ENCODE data around the gene CSTF3.

DNA sequence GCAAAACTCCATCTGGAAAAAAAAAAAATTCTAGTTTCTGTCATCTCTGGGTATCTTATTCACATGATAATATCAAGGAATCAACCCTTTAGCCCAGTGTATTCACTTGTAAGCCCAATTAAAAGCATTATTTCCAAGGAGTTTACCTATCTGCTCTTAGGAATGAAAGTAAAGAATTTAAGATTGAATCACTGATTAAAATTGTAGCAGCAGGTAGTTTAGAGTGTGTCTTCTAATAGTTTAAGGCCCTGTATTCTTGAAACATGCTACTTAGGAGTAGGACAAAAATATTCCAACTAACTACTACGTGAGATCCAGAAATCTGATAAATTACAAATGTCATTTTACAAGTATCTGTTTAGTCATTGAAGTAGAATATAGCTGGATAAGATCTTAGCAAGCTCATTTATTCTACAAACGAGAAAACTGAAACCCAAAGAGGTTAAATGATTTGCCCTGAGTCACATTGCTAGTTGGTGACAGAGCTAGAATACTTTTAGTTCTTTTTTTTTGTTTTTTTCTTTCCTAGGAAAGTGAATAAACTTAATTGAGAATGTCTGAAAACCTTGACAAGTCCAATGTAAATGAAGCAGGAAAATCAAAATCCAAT, 118.0 kb downstream of the CSTF3 start:
- no peak for TF ChIP-seq CTCF (optimal IDR thresholded peaks at IDR 0.05 in 1 of 3, IDR thresholded peaks at IDR 0.05 in 1 of 3, conservative IDR thresholded peaks at IDR 0.05 in 1 of 3; ENCODE audit: extremely low read depth in 1 of 3, insufficient read depth in 2 of 3, low read length in 3 of 3)
- TF ChIP-seq EZH2 (IDR thresholded peaks at IDR 0.05; ENCODE audit: low read length), result no peak

Measured in keratinocyte (primary cell).